Measurements from ENCODE around the gene RPL5.
A peak's percentile ranks its signal among the peaks of the same experiment; 100 is the strongest.

GRCh38 chr1:92831762-92832536 lies at the start of gene RPL5:
- peak; percentile 82 to 98 for TF ChIP-seq CTCF (conservative IDR thresholded peaks at IDR 0.05 in 1 of 2, IDR thresholded peaks at IDR 0.05 in 1 of 2; ENCODE audit: low read depth in 1 of 2, low read length in 2 of 2)
- no peak for TF ChIP-seq EZH2 (IDR thresholded peaks at IDR 0.05; ENCODE audit: low read length, missing control alignments)

Data from fibroblast of lung (primary cell).